ENCODE measurements around the gene CFAP73.

CFAP73 gene

DNA sequence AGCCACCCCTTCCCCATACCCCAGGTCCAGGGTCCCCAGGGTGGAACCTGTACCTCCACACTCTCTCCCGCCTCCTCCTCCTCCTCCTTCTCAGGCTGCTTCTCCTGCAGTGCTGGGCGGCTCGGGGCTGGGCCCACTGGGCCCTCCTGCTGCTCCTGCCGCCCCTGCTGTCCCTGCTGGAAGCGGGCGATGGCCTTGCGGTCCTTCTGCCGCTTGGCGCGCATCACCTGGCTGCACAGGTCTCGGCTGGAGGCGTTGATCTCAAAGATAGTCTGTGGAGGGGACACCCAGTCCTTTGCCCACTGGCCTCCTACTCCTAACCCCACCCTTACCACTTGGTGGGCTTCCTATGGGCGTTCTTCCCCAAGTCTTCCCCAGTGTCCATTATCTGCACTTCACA, 14.5 kb downstream of the CFAP73 start:
- DNase-seq (ENCODE audit: low read depth), result no peak

DNA sequence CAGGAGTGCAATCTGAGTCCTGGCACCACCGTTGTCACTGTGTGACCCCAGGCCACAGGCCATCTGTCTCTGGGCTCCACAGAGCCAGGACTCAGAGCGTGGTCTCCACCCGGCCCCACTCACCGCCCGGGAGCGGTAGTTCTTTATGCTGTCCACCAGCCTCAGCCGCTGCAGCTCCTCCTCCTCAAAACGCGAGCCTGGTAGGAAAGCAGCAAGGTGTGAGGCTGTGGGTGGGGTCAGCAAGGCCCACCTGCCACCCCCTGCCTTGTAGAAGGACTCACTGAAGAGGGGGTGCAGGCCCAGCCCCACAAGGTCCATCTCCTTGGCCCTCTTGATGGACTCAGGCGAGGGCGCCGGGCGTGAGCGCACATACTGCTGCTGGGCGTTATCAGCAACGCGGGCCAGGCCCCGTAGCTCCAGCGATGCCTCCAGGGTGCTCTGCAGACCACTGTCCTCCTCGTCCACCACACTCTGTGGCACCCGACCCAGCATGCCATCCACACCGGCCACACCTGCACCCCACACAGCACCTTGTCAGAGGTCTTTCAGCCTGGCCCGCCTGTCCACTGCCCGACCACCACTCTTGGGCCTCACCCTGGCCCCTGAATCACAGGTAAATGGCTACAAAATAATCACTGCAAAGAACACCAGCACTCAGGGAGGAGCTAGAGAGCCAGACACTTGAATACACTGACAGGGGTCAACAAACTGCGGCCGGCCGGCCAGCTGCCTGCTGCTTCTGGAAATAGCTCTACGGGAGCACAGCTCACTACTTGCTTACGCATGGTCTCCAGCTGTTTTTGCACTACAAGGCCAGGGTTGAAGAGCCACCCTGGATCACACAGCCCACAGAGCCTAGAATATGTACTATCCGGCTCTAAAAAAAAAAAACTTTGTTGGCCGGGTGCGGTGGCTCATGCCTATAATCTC, 16.3 kb downstream of the CFAP73 start:
- no peak for DNase-seq (ENCODE audit: low read depth)

DNA sequence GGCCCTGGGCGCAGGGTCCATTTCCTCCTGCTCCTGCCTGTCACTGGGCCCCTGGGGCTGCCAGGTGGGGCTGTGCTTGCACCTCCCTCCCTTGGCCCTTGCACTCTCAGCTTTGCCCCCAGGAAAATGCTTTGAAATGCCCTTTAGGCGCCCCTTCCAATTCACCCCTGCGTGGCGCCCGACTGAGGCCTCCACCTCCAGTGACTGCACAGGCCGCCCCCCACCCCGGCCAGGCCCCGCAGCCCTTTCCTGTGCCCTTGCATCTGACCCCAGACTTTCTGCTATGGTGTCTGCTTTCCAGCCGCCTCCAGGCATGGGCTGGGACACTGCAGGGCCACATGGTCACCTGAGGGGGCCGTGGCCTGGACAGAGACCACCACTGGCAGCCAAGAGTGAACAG, 18.3 kb downstream of the CFAP73 start:
- no peak for DNase-seq (ENCODE audit: low read depth)

DNA sequence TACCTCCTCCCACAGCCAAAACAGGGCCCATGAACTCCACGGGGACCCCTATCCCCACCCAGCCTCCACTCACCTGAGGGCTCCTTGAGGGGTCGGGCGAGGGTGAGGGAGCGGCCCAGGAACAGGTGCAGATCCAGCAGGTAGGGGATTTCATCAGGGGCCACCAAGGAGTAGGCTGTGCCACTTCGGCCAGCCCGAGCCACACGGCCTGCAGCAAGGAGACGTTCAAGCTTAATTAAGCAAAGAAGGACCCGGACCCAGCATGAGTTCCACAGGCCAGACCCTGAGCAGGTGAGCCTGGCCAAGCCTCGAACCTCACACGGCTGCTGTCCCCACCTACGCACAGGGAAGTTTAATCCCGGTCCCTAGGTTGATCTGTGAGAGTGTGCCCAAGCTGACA, 20.2 kb downstream of the CFAP73 start:
- no peak for DNase-seq (ENCODE audit: low read depth)

DNA sequence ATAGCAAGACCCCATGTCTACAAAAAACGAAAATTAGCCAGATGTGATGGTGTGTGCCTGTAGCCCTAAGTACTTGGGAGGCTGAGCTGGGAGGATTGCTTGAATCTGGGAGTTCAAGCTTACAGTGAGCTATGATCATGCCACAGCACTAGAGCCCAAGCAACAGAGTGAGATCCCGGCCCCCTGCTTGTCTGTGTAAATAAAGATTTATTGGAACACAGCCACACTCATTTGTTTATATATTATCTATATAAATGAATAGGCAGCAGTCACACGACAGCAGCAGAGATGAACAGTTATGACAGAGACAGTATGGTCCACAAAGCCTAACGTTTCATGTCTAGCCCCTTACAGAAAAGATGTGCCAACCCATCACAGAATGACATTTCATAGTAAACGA, 20.9 kb downstream of the CFAP73 start:
- DNase-seq (ENCODE audit: low read depth), result no peak

DNA sequence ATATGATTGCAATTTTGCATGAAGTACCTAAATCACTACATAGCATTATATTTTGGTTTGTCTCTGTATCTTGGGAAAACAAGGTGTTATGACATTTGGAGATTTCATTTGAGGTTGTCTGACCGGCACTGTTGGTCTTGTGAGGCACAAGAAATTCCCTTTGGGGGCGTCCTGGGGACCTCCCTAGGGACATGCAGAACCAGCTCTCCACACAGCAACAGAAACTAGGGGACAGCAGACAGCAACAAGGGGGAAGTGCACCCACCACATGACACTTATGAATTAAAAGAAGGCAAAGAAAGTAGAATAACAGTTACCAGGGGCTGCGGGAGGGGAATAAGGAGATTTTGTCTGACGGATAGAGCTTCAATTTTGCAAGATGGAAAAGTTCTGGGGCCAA, 21.4 kb downstream of the CFAP73 start:
- no peak for DNase-seq (ENCODE audit: low read depth)

DNA sequence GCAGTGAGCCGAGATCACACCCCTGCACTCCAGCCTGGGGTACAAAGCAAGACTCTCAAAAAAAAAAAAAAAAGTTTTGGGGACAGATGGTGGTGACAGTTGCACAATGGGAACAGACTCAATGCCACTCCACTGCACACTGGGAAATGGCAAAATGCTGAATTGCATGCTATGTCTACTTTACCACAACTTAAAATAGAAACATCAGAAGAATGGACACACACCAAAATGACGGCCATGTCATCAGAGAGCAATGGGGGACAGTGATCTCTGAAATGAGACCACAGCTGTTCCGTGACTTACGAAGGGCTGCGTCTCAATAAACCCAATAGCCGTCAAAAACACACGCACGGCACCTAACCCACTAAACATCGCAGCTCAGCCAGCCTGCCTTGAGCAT, 22.0 kb downstream of the CFAP73 start:
- DNase-seq (ENCODE audit: low read depth), result no peak

DNA sequence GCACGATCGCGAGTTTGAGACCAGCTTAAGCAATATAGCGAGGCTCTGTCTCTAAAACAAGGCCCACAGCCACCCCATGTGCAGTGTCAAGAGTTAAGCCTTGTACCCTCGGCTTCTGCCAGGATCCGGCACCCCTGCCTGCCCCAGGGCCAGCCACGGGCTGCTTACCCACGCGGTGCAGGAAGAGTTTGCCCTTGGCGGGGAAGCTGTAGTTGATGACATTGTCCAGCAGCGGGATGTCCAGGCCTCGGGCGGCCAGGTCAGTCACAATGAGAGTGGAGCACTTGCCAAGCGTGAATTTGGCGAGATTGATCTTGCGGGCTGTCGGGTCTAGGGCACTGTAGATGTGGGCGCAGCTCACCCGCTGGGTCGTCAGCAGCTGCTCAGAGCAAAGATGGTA, 22.7 kb downstream of the CFAP73 start:
- DNase-seq (ENCODE audit: low read depth), result no peak

DNA sequence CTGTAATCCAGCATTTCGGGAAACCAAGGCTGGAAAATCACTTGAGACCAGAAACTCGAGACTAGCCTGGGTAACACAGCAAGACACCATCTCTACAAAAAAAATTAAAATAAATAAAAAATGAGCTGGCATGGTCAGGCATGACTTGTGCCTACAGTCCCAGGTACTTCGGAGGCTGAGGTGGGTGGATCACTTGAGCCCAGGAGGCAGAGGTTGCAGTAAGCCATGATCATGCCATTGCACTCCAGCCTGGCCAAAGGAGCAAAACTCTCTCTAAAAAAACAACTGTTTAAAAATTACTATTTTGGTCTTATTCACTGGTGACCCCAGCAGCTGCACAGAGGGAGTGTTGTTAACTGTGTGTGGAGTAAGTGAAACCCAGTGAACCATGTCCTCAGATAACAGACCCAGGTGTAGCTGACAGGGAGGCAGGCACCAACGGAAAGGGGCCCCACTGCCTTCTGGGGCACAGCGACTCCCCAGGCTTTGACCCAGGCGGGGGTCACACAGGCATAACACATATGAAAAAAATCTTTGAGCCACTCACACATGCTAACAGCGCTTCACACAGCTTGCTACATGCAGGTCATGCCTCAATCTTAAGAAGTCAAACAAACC, 23.7 kb downstream of the CFAP73 start:
- DNase-seq (ENCODE audit: low read depth), result no peak

DNA sequence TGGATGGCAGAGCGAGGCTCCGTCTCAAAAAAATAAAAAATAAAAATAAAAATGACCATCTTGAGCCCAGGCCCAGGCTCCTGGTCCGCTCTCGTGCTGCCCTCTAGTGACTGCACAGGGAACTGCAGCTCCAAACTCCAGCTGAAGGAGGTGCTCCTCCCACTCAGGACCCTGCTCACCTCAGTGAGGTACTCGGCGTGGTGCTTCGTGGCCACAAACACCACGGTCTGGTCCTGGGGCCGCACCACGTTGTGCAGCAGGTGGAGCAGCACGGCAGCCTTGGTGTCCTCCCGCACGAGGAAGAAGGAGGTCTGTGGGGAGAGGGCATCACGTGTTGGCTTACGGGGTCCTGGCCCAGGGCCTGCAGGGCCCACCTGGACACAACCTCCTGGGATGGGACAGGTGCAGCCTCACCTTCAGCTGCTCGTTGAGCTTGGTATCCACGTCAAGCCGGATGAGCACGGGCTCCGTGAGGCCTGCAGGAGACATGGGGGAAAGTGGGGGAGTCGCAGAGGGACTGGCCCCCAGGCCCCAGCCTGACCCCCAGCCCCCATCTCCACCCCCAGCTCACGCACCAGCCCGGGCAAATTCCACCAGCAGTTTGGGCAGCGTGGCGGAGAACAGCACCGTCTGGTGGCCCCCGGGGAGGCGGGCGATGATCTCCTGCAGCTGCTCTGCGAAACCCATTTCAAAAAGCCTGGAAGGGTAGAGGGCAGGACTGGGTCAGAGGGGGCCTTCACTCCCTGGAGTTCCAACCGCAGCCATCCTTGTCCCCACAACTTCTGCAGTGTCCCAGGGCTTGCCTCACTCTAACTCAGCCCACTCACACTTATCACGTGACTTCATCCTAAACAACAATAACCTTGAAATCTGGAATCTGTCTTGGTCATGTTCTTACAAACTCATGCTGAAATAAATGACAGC, 25.2 kb downstream of the CFAP73 start:
- DNase-seq (ENCODE audit: low read depth), result peak; percentile 76

DNA sequence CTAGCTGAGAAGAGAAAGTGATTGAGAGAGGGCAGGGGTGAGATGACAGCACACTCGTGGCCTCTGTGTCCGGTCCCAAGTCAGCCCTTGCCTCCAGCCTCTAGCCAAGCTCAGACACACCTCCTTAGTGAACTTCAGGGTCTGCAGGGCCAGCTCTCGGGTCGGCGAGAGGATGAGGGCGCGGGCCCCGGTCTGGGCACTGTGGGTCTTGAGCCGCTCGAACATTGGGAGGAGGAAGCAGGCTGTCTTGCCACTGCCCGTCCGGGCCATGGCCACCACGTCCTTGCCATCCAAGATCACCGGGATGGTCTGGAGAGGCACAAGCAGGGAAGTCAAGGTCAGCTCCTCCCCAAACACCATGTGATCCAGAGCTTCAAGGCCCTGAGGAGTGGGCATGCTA, 29.5 kb downstream of the CFAP73 start:
- DNase-seq (ENCODE audit: low read depth), result no peak

DNA sequence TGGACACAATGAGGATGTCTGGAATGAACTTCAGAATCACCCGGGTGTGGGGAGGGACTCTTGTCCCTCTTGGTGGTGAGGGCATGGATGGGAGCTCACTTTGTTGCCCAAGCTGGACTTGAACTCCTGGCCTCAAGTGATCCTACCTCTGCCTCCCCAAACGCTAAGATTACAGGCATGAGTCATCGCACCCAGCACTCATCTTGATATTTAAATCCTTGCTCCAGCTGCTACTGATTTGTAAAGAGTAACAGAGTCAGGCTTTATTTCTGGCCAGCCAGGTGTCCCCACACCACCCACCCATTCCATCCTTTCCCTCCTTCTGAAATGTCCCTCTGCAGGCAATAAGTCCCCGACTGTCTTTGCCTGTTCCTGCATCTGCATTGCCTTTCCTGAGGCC, 30.8 kb downstream of the CFAP73 start:
- no peak for DNase-seq (ENCODE audit: low read depth)

DNA sequence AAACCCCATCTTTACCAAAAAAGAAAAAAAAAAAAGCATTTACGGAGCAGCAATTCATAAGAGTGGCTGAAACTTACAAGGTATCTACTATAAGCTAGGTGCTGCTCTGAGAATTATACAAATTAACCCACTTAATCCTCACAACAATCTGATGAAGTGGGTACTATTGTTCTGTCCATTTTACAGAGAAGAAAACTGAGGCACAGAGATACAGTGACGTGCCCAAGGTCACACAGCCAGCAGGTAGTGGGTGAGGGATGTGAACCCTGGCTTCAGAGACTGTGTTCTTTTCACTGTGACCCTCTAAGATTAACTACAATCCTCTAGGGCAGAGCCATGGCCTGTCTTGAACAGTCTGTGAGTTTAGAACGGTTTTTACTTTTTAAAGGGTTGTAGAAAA, 32.5 kb downstream of the CFAP73 start:
- DNase-seq (ENCODE audit: low read depth), result no peak

DNA sequence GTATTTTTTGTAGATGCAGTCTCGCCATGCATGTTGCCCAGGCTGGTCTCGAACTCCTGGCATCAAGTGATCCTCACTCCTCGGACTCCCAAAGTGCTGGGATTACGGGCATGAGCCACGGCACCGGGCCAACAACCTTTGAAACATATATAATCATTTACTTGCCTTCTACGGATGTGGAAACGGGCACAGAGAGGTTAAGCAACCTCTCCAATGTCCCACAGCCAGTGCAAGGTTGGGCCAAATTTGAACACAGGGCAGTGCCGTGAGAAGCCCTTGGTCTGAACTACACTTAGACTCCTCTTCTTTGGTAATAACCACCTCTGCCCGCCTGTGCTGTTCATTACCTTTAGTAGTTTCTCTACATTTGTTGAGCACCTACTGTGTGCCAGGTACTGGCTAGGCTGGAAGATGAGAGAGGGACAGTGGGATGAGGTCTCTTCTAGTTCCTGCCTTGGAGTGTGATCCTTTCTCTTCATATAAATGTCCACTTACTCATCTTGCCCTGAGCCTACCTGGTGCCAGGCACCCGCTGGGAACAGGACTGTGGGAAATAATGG, 33.6 kb downstream of the CFAP73 start:
- DNase-seq (ENCODE audit: low read depth), result no peak

DNA sequence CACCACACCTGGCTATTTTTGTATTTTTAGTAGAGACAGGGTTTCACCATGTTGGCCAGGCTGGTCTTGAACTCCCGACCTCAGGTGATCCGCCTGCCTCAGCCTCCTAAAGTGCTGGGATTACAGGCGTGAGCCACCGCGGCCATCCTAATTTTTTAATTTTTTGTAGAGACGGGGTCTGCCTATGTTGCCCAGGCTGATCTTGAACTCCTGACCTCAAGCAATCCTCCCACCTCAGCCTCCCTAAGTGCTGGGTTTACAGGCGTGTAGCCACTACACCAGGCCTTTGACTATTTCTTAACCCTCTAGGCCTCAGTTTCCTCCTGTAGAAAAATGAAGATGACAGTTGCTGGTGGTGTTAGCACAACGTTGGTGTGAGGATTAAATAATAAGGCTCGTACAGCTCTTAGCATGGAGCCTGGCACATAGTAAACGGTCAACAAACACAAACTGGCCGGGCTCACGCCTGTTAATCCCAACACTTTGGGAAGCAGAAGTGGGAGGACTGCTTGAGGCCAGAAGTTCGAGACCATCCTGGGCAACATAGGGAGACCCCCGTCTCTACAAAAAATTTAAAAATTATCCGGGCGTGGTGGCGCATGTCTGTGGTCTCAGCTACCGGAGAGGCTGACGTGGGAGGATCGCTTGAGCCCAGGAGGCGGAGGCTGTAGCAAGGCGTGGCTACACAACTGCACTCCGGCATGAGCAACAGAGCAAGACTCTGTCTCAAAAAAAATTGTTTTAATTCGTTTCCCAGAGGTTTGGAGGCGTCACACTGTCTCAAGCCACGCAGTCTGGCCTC, 34.8 kb downstream of the CFAP73 start:
- DNase-seq (ENCODE audit: low read depth), result no peak

DNA sequence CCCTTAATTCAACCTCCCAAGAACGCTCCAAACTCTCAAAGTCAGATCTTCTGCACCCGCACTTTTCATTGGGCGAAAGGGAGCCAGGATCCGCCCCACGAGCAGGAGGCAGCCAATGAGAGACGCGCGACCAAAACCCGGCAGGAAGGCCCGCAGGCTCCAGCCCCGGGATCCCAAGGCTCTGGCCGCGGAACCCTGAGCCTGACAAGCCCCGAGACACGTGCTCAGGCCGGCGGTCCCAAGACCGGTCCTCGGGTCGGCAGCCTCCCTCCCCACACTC, 35.3 kb downstream of the CFAP73 start:
- peak; percentile 74 for DNase-seq (ENCODE audit: low read depth)

DNA sequence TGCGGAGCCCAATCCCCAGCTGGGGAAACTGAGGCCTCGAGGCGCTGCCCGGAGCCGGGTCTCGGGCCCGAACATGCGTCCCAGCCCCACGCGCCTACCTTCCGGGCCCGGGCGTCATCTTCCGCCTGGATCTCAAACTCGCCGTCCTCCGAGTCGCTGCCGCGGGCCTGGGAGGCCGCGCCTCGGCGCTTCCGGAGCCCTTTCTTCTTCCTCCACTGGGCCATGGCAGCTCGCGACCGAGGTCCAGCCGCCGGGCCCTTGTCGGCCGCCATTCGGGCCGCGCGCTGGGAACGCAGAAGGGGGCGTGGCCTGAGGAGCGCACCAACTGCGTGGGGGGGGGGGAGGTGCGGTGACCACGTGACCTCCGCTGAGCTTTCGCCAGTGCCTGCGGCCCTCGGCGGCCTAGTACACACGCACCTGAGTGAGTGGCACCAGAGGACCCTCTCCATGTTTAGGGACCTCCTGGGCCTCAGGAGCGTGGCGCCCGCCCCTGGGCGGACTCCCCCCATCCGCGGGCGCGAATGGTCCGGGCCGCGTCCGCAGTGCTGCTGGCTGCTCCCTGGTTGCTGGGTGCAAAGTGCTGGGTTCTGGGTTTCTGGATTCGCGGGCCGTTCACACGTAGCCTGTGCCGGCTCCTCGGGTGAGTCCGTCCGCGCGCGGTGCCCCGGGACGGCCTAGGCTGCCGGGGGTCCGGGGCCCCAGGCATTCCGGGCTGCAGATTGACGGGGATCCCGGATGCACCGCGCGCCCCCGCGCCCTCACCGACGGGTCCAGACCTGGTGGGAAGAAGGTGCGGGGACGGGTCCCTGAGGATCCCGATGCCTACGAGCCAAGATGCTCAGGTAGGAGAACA, 35.9 kb downstream of the CFAP73 start, which contains the start of the genes DDX54 and RITA1:
Gene DDX54, minus strand, starts transcription at position 299 of the 853 bp plus-strand sequence. Its CDS starts 27 bp downstream, at position 272.
Gene RITA1, plus strand, starts transcription at position 542 of the 853 bp plus-strand sequence. CDS start 1,026 bp downstream, outside the sequence.
- peak; percentile 66 for DNase-seq (ENCODE audit: low read depth)

DNA sequence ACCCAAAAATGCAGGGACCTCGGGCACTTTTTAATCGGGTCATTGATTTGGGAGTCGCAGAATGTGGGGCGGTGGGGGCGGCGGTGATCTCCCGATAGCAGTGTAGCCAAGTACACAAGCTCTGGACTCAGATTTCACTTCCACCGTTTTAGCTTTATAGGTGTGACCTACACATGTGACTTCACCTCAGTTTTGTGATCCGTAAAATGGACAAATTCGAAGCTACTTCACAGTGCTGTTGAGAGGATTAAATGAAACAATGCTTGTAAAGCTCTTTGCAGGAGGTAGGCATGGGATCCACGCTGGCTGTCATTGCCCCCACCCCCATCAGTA, 36.5 kb downstream of the CFAP73 start:
- DNase-seq (ENCODE audit: low read depth), result no peak

DNA sequence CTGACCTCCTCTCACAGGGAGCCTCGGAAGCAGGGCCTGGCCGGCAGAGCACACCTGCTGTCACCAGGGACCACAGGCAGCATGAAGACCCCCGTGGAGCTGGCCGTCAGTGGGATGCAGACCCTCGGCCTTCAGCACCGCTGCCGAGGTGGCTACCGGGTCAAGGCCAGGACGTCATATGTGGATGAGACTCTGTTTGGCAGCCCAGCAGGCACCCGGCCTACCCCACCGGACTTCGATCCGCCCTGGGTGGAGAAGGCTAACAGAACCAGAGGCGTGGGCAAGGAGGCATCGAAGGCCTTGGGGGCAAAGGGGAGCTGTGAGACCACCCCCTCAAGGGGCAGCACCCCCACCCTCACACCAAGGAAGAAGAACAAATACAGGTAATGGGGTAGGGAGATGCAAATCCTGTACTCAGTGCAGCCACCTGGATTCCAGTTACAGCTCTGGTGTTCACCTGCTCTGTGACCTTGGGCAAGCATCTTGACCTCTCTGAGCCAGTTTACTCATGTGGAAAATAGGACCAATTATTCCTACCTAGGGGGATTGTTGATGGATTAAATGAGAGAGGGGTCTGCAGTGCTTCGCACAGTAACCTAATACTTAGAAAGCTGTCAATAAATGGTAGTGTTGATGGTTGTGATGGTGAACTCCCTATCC, 37.3 kb downstream of the CFAP73 start:
- DNase-seq (ENCODE audit: low read depth), result no peak

DNA sequence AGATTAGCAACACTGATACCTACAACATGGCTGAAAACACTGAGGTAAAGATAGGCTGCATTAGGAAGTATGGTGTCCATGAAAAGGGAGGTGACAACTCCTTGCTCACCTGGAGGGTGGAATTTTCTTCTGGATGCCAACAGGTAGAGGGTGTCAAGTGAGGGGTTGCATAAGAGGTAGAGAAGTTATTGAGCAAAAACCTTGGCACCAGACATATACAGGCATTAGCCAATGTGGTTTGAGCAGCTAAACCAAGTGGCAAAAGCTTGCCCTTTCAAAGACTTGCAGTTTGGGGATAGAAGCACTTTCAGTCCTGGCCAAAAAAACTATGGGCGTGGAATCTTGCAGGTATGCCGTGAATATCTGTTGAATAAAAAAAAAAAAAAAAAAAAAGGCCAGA, 39.8 kb downstream of the CFAP73 start:
- no peak for DNase-seq (ENCODE audit: low read depth)

Measured in stimulated activated CD8-positive, alpha-beta memory T cell treated with anti-CD3 and anti-CD28 coated beads, Interleukin-7, amount 100 ng/mL, for 24 hours (primary cell).